Cardiac fibroblast (primary cell): Measurements from ENCODE around the gene FADS6.

ENCODE experiments used
- DNase-seq, 2 donors: peaks; one replicate each; pipeline versions ENCODE4 v3.0.0 to v3.0.0-alpha.2; 2010; ENCODE audit warnings: low read depth in 2 of 2
- H3K4me3 ChIP-seq, 2 donors: replicated peaks in 1 of 2; 1 replicate in 1 of 2; 2 replicates in 1 of 2; pipeline ENCODE4 v1.5.1; 2011; ENCODE audit warnings: low read depth in 2 of 2, low read length in 2 of 2, mild to moderate bottlenecking in 2 of 2, moderate library complexity in 1 of 2
- TF ChIP-seq, protein P1 (sequence below): IDR thresholded peaks from one replicate; pipeline ENCODE4 v1.5.1; 2011; ENCODE audit warnings: low read depth, mild to moderate bottlenecking, low read length, inconsistent platforms

The FADS6 gene, protein sequence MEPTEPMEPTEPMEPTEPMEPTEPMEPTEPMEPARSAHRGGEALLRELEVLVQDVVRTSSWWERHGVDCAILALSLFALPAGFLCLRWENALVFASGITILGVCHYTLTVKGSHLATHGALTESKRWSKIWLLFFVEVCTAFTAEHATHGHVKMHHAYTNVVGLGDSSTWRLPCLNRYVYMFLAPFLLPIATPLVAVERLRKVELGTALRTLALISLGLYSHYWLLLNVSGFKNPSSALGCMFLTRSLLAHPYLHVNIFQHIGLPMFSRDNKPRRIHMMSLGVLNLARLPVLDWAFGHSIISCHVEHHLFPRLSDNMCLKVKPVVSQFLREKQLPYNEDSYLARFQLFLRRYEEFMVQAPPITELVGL

DNA sequence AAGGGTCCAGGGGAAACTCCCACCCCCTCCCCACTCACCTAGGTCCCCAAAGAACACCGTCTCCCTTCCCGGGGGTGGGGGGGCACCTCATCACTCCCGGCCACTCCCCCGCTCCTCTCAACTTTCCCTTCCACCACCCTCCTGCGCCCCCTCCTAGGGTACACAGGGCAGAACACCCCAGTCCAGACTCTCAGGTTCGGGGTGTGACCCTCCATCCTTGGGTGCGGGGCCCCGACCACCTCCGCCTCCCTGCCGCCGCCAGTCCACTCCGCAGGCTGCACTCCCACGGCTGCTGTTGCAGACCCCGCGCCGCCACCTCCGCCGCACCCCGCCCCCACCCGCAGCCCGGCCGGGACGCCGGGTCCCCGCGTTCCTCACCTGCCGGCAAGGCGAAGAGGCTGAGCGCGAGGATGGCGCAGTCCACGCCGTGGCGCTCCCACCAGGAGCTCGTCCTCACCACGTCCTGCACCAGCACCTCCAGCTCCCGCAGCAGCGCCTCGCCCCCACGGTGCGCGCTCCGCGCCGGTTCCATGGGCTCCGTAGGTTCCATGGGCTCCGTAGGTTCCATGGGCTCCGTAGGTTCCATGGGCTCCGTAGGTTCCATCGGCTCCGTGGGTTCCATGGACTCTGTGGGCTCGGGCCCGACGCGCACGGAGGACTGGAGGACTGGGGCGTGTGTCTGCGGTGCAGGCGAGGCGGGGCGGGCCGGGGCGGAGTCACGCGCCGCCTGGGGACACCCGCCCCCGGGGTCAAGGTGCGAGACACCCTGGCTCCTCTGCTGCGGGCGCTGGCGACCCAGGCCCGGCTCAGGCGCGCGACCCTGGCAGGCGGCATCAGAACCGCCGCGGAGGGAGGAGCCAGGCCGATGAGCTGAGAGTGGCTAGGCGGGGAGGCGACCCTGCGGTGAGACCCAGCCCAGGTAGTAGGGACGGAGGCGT, at the start of gene FADS6:
Gene FADS6 (minus strand): TSS at position 660 of the 938 bp plus-strand sequence. CDS start 38 bp downstream, at position 622.
- no peak for DNase-seq
- TF ChIP-seq, protein P1, sequence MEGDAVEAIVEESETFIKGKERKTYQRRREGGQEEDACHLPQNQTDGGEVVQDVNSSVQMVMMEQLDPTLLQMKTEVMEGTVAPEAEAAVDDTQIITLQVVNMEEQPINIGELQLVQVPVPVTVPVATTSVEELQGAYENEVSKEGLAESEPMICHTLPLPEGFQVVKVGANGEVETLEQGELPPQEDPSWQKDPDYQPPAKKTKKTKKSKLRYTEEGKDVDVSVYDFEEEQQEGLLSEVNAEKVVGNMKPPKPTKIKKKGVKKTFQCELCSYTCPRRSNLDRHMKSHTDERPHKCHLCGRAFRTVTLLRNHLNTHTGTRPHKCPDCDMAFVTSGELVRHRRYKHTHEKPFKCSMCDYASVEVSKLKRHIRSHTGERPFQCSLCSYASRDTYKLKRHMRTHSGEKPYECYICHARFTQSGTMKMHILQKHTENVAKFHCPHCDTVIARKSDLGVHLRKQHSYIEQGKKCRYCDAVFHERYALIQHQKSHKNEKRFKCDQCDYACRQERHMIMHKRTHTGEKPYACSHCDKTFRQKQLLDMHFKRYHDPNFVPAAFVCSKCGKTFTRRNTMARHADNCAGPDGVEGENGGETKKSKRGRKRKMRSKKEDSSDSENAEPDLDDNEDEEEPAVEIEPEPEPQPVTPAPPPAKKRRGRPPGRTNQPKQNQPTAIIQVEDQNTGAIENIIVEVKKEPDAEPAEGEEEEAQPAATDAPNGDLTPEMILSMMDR, result no peak
- peak within 1 kb of the TSS in 1 of 2 donors; percentile 14 for H3K4me3 ChIP-seq

DNA sequence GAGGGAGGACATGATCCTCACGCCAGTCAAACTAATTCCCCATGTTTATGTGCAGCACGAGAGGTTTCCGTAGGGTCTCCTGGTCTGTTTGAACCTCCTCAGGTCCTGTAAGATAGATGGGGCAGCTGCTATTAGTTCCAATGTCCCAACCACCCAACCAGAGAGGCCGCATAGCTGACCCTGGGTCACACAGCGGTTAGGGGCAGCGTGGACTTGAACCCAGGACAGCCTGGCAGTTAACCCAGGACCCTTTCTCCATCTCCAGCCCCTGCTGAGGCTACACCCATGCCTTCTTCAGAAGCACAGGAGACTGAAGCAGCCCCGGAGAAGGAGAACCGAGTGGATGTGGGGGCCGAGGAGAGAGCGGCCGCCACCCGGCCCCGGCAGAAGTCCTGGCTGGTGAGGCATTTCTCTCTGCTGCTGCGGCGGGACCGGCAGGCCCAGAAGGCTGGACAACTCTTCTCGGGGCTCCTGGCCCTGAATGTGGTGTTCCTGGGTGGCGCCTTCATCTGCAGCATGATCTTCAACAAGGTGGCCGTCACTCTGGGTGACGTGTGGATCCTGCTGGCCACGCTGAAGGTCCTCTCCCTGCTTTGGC, 47.8 kb upstream of the FADS6 start:
- DNase-seq, result no peak
- no peak overlapping the region for H3K4me3 ChIP-seq
- TF ChIP-seq, protein P1, result no peak

DNA sequence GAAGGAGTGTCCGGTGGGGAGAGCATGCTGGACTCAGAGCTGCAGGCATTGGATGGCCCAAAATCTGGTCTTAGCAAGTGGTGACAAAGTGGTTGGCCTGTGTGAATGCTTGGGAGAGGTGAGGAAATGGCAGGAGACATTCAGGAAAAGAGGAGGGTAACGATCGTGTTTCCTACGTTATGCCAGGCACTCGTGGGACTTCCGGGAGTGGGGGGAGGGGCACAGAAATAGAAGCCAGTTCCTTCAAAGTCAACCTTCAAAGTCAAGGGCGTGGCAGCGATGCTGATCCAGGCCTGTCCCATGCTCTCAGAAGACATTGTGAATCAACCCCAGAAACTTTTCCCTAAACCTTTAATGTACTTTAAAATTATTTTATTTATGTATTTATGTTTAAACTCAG, 46.1 kb upstream of the FADS6 start:
- no peak for DNase-seq
- TF ChIP-seq, protein P1, result no peak
- no peak overlapping the region for H3K4me3 ChIP-seq

DNA sequence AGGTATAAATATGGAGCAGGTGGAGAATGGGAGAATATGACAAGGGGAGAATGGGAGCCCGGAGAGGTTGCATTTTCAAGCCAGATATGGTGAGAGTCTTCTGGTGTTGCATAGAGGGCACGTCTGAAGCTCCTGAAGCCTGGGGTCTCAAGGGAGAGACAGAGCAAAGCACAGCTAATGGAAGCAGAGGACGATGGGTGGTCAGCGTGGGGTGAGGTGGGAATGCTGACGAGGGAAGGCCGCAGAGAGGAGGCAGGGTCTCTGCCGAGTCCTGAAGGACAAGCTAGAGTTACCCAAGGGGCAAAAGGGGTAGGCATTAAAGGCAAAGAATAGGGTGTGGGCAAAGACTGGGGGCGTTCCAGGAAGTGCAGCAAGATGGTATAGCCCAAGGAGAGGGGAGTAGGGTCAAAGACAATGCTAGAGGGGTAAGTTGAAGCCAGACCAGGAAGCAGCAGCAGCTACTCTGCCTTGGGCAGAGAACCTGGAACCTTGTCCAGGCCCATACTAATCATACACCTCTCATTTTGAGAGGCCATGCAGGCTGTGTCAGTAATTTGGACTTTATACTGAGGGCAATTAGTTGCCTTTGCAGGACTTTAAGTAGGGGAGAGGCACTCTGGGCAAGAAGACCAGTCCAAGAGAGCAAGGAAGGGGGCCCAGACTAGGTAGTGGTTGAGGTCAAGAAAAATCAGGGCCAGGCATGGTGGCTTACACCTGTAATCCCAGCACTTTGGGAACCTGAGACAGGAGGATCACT, 44.9 kb upstream of the FADS6 start:
- DNase-seq, result no peak
- no peak overlapping the region for H3K4me3 ChIP-seq
- TF ChIP-seq, protein P1, result no peak

DNA sequence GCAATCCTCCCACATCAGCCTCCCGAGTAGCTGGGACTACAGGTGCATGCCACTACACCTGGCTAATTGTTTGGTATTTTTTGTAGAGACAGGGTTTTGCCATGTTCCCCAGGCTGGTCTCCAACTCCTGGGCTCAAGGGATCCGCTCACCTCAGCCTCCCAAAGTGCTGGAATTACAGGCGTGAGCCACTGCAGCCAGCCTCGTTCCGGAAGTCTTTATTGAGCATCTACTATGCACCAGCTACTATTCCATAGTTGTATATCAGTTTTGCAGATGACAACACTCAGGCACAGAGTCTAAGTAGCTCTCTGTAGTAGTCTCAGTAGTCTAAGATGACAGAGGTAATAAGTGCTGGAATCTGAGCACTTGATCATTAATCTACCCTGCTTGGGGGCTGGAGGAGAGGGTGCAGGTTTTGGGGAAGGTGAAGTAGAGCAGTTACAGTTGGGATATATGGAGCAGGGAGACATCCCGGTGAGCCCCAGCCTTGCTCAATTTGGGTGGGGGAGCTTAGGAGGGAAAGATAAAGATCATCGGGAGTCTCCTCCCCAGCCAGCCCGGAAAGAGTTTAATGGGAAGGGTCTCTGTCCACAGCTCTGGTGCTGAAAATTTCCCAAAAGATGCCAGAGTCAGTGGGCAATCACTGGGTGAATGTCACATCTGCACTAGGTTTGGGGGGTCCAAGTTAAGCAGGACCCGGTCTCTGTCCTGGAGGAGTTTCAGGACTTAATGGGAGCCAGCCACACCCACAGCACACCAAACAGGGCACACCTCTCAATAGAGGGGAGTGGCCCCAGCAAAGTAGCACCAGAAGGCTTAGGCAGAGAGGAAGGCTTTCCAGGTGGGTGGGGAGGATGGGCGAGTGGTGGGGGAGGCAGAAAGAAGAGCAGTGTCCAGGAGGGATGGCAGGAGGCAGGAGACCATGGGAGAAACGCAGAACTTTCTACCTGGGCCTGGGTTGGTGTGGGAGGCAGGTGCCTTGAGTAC, 43.9 kb upstream of the FADS6 start:
- TF ChIP-seq, protein P1, result no peak
- H3K4me3 ChIP-seq, result no peak overlapping the region
- no peak for DNase-seq
